ENCODE results near the gene TLE3.

The TLE3 gene

GRCh38 chr15:70048578-70049514 is 48.9 kb downstream of the TLE3 start:
- DNase-seq (ENCODE audit: low read depth), result no peak
- H3K4me3 ChIP-seq (replicated peaks; ENCODE audit: low read depth, low read length), result no peak overlapping the region
- TF ChIP-seq, protein P1, sequence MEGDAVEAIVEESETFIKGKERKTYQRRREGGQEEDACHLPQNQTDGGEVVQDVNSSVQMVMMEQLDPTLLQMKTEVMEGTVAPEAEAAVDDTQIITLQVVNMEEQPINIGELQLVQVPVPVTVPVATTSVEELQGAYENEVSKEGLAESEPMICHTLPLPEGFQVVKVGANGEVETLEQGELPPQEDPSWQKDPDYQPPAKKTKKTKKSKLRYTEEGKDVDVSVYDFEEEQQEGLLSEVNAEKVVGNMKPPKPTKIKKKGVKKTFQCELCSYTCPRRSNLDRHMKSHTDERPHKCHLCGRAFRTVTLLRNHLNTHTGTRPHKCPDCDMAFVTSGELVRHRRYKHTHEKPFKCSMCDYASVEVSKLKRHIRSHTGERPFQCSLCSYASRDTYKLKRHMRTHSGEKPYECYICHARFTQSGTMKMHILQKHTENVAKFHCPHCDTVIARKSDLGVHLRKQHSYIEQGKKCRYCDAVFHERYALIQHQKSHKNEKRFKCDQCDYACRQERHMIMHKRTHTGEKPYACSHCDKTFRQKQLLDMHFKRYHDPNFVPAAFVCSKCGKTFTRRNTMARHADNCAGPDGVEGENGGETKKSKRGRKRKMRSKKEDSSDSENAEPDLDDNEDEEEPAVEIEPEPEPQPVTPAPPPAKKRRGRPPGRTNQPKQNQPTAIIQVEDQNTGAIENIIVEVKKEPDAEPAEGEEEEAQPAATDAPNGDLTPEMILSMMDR (IDR thresholded peaks at IDR 0.05; ENCODE audit: low read length, missing control alignments), result no peak

DNA sequence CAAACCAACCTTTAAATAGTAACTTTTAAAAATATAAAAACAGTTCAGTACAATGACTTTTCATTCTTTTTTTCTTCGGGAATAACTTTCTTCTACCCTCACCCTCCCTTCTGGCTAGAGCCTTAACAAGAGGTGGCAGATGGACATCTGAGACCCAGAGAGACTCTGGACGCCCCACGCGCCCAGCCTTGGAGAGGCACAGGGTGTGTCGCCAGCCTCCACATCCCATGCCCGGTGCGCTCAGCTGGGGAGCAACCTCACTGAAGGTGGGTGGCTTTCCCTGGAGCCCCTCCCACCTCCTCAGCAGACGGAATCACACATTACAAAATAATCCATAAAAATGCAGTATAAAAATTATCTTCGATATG is 49.5 kb downstream of the TLE3 start:
- no peak for DNase-seq (ENCODE audit: low read depth)
- H3K4me3 ChIP-seq (replicated peaks; ENCODE audit: low read depth, low read length), result no peak overlapping the region
- TF ChIP-seq, protein P1 (IDR thresholded peaks at IDR 0.05; ENCODE audit: low read length, missing control alignments), result no peak

GRCh38 chr15:70047386-70048197 is 50.1 kb downstream of the TLE3 start:
- no peak overlapping the region for H3K4me3 ChIP-seq (replicated peaks; ENCODE audit: low read depth, low read length)
- TF ChIP-seq, protein P1 (IDR thresholded peaks at IDR 0.05; ENCODE audit: low read length, missing control alignments), result no peak
- peak; percentile 52 for DNase-seq (ENCODE audit: low read depth)

GRCh38 chr15:70046679-70047369 is 50.9 kb downstream of the TLE3 start:
- no peak overlapping the region for H3K4me3 ChIP-seq (replicated peaks; ENCODE audit: low read depth, low read length)
- no peak for DNase-seq (ENCODE audit: low read depth)
- TF ChIP-seq, protein P1 (IDR thresholded peaks at IDR 0.05; ENCODE audit: low read length, missing control alignments), result no peak

DNA sequence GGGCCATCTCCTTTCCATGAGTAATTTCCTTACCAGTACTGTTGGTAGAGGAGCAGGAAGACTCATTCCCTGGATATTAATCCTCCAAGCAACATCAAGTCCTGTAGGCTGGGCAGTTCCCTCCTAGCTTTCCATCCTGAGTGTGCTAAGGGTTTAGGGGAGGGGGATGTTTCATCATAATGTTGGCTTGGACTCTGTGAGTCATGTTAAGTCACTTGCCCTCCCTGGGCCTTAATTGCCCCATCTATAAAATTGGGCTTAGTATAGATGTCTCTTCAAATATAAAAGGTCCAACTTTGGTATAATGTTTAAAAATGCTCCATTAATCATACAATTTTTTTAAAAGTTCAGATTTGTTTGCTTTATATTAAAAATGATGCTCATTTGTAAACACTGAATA is 52.7 kb downstream of the TLE3 start:
- H3K4me3 ChIP-seq (replicated peaks; ENCODE audit: low read depth, low read length), result no peak overlapping the region
- DNase-seq (ENCODE audit: low read depth), result peak; percentile 66
- TF ChIP-seq, protein P1 (IDR thresholded peaks at IDR 0.05; ENCODE audit: low read length, missing control alignments), result no peak

- TF ChIP-seq, protein P1 (IDR thresholded peaks at IDR 0.05; ENCODE audit: low read length, missing control alignments), result no peak
- no peak for DNase-seq (ENCODE audit: low read depth)
- H3K4me3 ChIP-seq (replicated peaks; ENCODE audit: low read depth, low read length), result no peak overlapping the region
Observed at GRCh38 chr15:70044168-70044567, 53.5 kb downstream of the TLE3 start.

All from fibroblast of pulmonary artery (primary cell).